Osteocyte (in vitro differentiated cells): Measurements from ENCODE around the gene FAM47E. TPM values are rescaled to one million over a fixed set of nuclear protein-coding genes. Genes with fewer than 3 reads are reported as not detected.
"Not testable (repeated sequence)": the region's sequence is repeated elsewhere in the genome, so short reads cannot be mapped to it uniquely, and the experiment has no call there.

ENCODE experiments used
- DNase-seq: peaks from one replicate; pipeline ENCODE4 v3.0.0; 2021; ENCODE audit warnings: mixed read lengths; ENCODE audit not compliant: unreplicated experiment; ENCODE audit errors: extremely low spot score
- H3K27ac Mint-ChIP-seq: one replicate; pipeline ENCODE4 v1.8.0; 2021; ENCODE audit warnings: mild to moderate bottlenecking, mixed read lengths; ENCODE audit not compliant: unreplicated experiment
- H3K27me3 Mint-ChIP-seq: one replicate; pipeline ENCODE4 v1.8.0; 2021; ENCODE audit warnings: mixed read lengths; ENCODE audit not compliant: unreplicated experiment
- H3K36me3 Mint-ChIP-seq: one replicate; pipeline ENCODE4 v1.8.0; 2021; ENCODE audit warnings: mixed read lengths; ENCODE audit not compliant: unreplicated experiment
- H3K4me1 Mint-ChIP-seq: one replicate; pipeline ENCODE4 v1.8.0; 2021; ENCODE audit warnings: mixed read lengths; ENCODE audit not compliant: unreplicated experiment
- H3K4me3 Mint-ChIP-seq: one replicate; pipeline ENCODE4 v1.8.0; 2021; ENCODE audit warnings: mild to moderate bottlenecking, moderate library complexity, mixed read lengths; ENCODE audit not compliant: unreplicated experiment
- H3K9me3 Mint-ChIP-seq: one replicate; pipeline ENCODE4 v1.8.0; 2021; ENCODE audit warnings: mixed read lengths; ENCODE audit not compliant: unreplicated experiment
- CTCF ChIP-seq: fragments of 200-600 bp; sonication (generic); IDR thresholded peaks from 2 replicates; pipeline ENCODE4 v1.5.0; 2021; ENCODE audit warnings: antibody characterized with exemption, mild to moderate bottlenecking, moderate library complexity
- total RNA-seq: library from RNA; stranded (reverse); gene quantifications from 2 replicates; pipeline ENCODE4 v1.2.1, GENCODE V29; 2021

The FAM47E gene
- total RNA-seq, 1 donor from 2014 or later: 0.70 TPM

GRCh38 chr4:76277667-76278066, 26.1 kb downstream of the FAM47E start:
- peaks cover 45% of the 10 kb centered on the region for H3K27me3 Mint-ChIP-seq
- DNase-seq: no peak
- H3K4me1 Mint-ChIP-seq: no peaks in the 10 kb centered on the region
- H3K4me3 Mint-ChIP-seq: no peak overlapping the region
- TF ChIP-seq CTCF: no peak
- no peaks in the 10 kb centered on the region for H3K36me3 Mint-ChIP-seq
- H3K9me3 Mint-ChIP-seq: no peaks in the 10 kb centered on the region
- H3K27ac Mint-ChIP-seq: no peak overlapping the region

DNA sequence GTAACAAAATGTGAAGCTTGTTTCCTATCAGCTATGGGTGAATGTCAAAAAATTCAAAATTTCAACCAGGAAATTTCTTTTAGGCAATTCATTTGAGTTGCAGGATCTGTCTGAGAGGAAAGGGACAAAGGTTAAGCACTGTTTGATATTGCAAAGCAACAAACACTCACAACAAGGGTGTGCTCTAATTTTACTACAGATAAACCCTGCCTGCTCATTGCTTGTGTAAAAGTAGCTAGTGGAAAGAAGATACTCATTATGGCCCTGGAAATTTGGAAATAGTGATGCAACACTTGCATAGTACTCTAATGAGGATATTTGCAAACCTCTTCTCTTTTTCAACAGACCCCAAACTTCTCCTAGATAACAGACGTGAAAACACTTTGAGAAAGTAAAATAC, 27.1 kb downstream of the FAM47E start:
- Mint-ChIP-seq H3K36me3 (no peaks in the 10 kb centered on the region), H3K4me3 (no peak overlapping the region), H3K27me3 (peaks cover 38% of the 10 kb centered on the region), H3K27ac (no peak overlapping the region), H3K9me3 (no peaks in the 10 kb centered on the region), H3K4me1 (no peaks in the 10 kb centered on the region)
- DNase-seq: no peak
- no peak for TF ChIP-seq CTCF

DNA sequence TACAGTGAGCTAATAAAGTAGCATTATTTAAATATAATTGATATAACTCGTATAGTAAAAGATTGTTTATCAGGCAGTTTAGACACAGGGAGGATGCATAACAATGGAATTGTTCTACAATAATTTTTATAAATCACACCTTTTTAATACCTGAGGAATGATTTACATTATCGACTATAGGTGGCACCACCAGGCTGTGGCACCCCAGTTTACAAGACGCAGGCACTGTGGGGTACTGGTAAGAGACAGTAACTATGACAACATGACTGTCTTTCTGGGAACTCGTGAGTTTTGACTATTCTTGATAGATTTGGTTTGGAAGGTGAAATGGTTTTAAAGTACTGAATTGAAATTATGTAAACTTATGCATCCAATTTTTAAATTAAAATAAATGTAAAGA, 27.9 kb downstream of the FAM47E start:
- no peak for TF ChIP-seq CTCF
- H3K27me3 Mint-ChIP-seq: peaks cover 32% of the 10 kb centered on the region
- H3K36me3 Mint-ChIP-seq: no peaks in the 10 kb centered on the region
- no peak overlapping the region for H3K4me3 Mint-ChIP-seq
- no peak overlapping the region for H3K27ac Mint-ChIP-seq
- no peak for DNase-seq
- H3K9me3 Mint-ChIP-seq: no peaks in the 10 kb centered on the region
- no peaks in the 10 kb centered on the region for H3K4me1 Mint-ChIP-seq

GRCh38 chr4:76280488-76281441, 29.2 kb downstream of the FAM47E start:
- no peak overlapping the region for H3K27ac Mint-ChIP-seq
- H3K9me3 Mint-ChIP-seq: peaks cover under 1% of the 10 kb centered on the region
- no peaks in the 10 kb centered on the region for H3K36me3 Mint-ChIP-seq
- H3K27me3 Mint-ChIP-seq: peaks cover 25% of the 10 kb centered on the region
- no peak for DNase-seq
- no peak for TF ChIP-seq CTCF
- no peaks in the 10 kb centered on the region for H3K4me1 Mint-ChIP-seq
- no peak overlapping the region for H3K4me3 Mint-ChIP-seq

GRCh38 chr4:76281594-76281993, 30.1 kb downstream of the FAM47E start:
- not testable (repeated sequence) for H3K27ac Mint-ChIP-seq, H3K36me3 Mint-ChIP-seq, DNase-seq, H3K4me1 Mint-ChIP-seq, H3K9me3 Mint-ChIP-seq, H3K4me3 Mint-ChIP-seq
- H3K27me3 Mint-ChIP-seq: peaks cover 25% of the 10 kb centered on the region
